Adrenal gland (tissue), 12 donors: Measurements from ENCODE around the gene IL1RN. TPM values are rescaled to one million over a fixed set of nuclear protein-coding genes. Genes with fewer than 3 reads are reported as not detected.

Experiments used
- DNase-seq, 7 donors: peaks; one replicate each; pipeline ENCODE4 v3.0.0-alpha.2; 2019 to 2020
- H3K27ac ChIP-seq, 5 donors: fragments of 200-600 bp; sonication (generic) in 4 of 5; 1 replicate in 3 of 5; 2 replicates in 2 of 5; pipeline versions ENCODE4 v1.5.1 to v1.8.0; 2016 to 2020; ENCODE audit warnings: mild to moderate bottlenecking in 1 of 5
- H3K27me3 ChIP-seq: fragments of 200-600 bp; 2 replicates; pipeline ENCODE4 v1.8.0; 2021
- H3K36me3 ChIP-seq, 2 donors: fragments of 200-600 bp; replicated peaks in 1 of 2; 1 replicate in 1 of 2; 2 replicates in 1 of 2; pipeline versions ENCODE4 v1.5.1 to v1.8.0; 2018 to 2022
- H3K4me1 ChIP-seq, 2 donors: fragments of 200-600 bp; replicated peaks in 1 of 2; 1 replicate in 1 of 2; 2 replicates in 1 of 2; pipeline versions ENCODE4 v1.5.1 to v1.8.0; 2018 to 2021
- H3K4me3 ChIP-seq, 4 donors: fragments of 200-600 bp; sonication (generic) in 3 of 4; one replicate each; pipeline ENCODE4 v1.5.1; 2016 to 2018
- H3K9me3 ChIP-seq, 3 donors: fragments of 200-600 bp; sonication (generic) in 1 of 3; replicated peaks in 1 of 3; 1 replicate in 2 of 3; 2 replicates in 1 of 3; pipeline versions ENCODE4 v1.5.1 to v1.8.0; 2016 to 2021
- POLR2A ChIP-seq, 2 donors: fragments of 450-650 bp; IDR thresholded peaks; one replicate each; pipeline ENCODE4 v1.6.1; 2017; ENCODE audit warnings: antibody characterized with exemption in 2 of 2, mild to moderate bottlenecking in 2 of 2, moderate library complexity in 1 of 2
- WGBS, 4 donors: extraction: QIAGEN DNeasy Blood & Tissue Kit in 2 of 4; methylation state at CpG; one replicate each; pipeline versions ENCODE4 v1.1.5 to v1.1.7; 2013 to 2017; 5-methylcytosine and 5-hydroxymethylcytosine counted together
- intact Hi-C, 2 donors: fragments of 100-400 bp; cut with DNase I; formaldehyde crosslinking; loops; one replicate each; pipeline versions ENCODE4 v1.14.1 to v1.15.0; 2022 to 2023
- polyA plus RNA-seq, 3 donors: library from polyadenylated mRNA; stranded (reverse); fragments of 200-250 nt in 2 of 3; fragments of 350-450 nt in 1 of 3; fragmentation: Illumina TruSeq in 1 of 3; extraction: RNeasy Lipid Tissue Mini Kit (QIAGEN cat#74804) in 1 of 3; gene quantifications; one replicate each; pipeline ENCODE4 v1.2.3, GENCODE V29; 2013 to 2014
- total RNA-seq, 9 donors: library from RNA; depleted of rRNA in 4 of 9; stranded (reverse); fragments of >200 nt in 4 of 9; fragments of 120-200 nt in 1 of 9; fragmentation: NEBNext Ultra II Directional in 1 of 9; extraction: Animal tissue kit (Norgen Biotek cat#: 25700) in 1 of 9; gene quantifications; one replicate each; pipeline versions ENCODE4 v1.1.0 to v1.2.4, GENCODE V29; 2013 to 2023
- TF ChIP-seq, protein P1 (sequence below), 6 experiments: fragments of 450-650 bp in 4 of 6; fragments of 200-600 bp in 2 of 6; sonication (generic) in 1 of 6; IDR thresholded peaks; 1 replicate in 5 of 6; 2 replicates in 1 of 6; pipeline versions ENCODE4 v1.5.1 to v1.8.0; 2016 to 2021; ENCODE audit warnings: antibody characterized with exemption in 6 of 6, mild to moderate bottlenecking in 2 of 6, moderate library complexity in 1 of 6
- donor health status: healthy with polysubstance abuse.
- donor health status: Bipolar disorder and iron deficiency.
- donor health status: DM: yes; HTN: yes; CAD: no.
- donor health status: DM: no; HTN: no; CAD: no.
- donor health status: DM: no; HTN: no; CAD: no.
- donor health status: DM: yes; HTN: yes; CAD: no.

Gene IL1RN
- total and polyA plus RNA-seq, 12 donors = 0.22 to 6.1 (median 1.2) TPM; not detected in 2

DNA sequence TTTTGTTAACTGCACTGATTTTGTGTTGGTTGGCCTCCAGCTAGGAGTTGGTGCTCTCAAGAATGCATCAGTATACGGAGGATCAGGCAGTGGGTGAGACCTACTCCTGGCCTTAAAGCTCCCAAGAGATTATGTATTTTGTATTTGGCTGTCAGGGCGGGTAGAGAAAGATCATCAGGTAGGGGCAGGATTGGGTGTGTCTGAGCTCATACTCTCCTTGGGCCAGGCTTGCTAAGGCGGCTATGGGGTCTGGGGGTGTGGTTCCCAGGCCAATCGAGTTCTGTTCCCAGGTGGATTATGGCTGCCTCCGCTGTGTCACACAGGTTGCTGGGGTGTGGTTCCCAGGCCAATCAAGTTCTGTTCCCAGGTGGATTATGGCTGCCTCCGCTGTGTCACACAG is 28.9 kb upstream of the IL1RN start:
- TF ChIP-seq POLR2A (IDR thresholded peaks at IDR 0.05) = no peak
- TF ChIP-seq, protein P1, sequence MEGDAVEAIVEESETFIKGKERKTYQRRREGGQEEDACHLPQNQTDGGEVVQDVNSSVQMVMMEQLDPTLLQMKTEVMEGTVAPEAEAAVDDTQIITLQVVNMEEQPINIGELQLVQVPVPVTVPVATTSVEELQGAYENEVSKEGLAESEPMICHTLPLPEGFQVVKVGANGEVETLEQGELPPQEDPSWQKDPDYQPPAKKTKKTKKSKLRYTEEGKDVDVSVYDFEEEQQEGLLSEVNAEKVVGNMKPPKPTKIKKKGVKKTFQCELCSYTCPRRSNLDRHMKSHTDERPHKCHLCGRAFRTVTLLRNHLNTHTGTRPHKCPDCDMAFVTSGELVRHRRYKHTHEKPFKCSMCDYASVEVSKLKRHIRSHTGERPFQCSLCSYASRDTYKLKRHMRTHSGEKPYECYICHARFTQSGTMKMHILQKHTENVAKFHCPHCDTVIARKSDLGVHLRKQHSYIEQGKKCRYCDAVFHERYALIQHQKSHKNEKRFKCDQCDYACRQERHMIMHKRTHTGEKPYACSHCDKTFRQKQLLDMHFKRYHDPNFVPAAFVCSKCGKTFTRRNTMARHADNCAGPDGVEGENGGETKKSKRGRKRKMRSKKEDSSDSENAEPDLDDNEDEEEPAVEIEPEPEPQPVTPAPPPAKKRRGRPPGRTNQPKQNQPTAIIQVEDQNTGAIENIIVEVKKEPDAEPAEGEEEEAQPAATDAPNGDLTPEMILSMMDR (IDR thresholded peaks at IDR 0.05) = no peak
- Histone ChIP-seq H3K27me3 (no peaks in the 10 kb centered on the region), H3K4me1 (no peaks in the 10 kb centered on the region), H3K4me3 (no peak overlapping the region), H3K27ac (no peak overlapping the region), H3K36me3 (no peaks in the 10 kb centered on the region), H3K9me3 (no peaks in the 10 kb centered on the region)
- WGBS, 4 donors = 77 to 95% (median 92%) methylated on average over 4 to 6 of the region's 6 CpGs
- no peak for DNase-seq
- intact Hi-C loops = no loop called here

DNA sequence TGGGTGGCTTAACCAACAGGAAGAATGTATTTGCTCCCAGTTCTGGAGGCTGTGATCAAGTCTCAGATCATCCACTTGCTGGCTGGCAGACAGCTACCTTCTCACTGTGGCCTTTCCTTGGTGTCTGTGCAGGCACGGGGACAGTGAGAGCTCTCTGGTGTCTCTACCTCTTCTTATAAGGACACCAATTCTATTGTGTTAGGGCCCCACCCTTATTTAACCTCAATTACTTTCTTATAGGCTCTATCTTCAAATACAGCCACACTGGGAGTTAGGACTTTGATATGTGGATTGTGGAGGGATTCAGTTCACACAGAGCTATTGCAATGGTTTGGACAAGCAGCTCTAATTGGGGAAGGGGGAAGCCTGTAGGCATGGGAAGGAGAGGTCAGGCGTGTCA is 25.3 kb upstream of the IL1RN start:
- intact Hi-C loops = no loop called here
- H3K27me3 ChIP-seq = no peaks in the 10 kb centered on the region
- no peak for DNase-seq
- 66 to 97% (median 88%) methylated on average over 2 of the region's 2 CpGs for WGBS, 4 donors
- no peak overlapping the region for H3K4me3 ChIP-seq
- H3K36me3 ChIP-seq = no peaks in the 10 kb centered on the region
- TF ChIP-seq POLR2A (IDR thresholded peaks at IDR 0.05) = no peak
- TF ChIP-seq, protein P1 (IDR thresholded peaks at IDR 0.05) = no peak
- no peaks in the 10 kb centered on the region for H3K4me1 ChIP-seq
- no peaks in the 10 kb centered on the region for H3K9me3 ChIP-seq
- no peak overlapping the region for H3K27ac ChIP-seq

DNA sequence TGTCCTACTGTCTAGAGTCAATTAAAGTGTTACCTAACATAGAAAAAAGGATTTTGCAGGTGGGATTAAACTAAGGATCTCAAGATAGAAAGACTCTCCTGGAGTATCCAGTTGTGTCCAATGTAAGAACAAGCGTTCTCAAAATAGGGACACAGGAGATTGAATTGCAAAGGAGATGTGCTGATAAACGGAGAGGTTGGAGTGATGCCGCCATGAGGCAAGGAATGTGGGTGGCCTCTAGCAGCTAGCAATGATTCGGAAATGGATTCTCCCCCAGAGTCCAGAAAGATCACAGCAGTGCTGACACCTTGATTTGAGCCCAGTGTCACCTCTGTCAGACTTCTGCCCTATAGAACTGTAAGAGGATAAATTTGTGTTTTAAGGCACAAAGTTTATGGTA is 24.1 kb upstream of the IL1RN start:
- no peaks in the 10 kb centered on the region for H3K4me1 ChIP-seq
- H3K36me3 ChIP-seq = no peaks in the 10 kb centered on the region
- H3K27me3 ChIP-seq = no peaks in the 10 kb centered on the region
- H3K27ac ChIP-seq = no peak overlapping the region
- intact Hi-C loops = no loop called here
- no peak for DNase-seq
- H3K4me3 ChIP-seq = no peak overlapping the region
- 91 to 95% (median 93%) methylated on average over 4 of the region's 4 CpGs for WGBS, 4 donors
- TF ChIP-seq, protein P1 (IDR thresholded peaks at IDR 0.05) = no peak
- TF ChIP-seq POLR2A (IDR thresholded peaks at IDR 0.05) = no peak
- no peaks in the 10 kb centered on the region for H3K9me3 ChIP-seq

DNA sequence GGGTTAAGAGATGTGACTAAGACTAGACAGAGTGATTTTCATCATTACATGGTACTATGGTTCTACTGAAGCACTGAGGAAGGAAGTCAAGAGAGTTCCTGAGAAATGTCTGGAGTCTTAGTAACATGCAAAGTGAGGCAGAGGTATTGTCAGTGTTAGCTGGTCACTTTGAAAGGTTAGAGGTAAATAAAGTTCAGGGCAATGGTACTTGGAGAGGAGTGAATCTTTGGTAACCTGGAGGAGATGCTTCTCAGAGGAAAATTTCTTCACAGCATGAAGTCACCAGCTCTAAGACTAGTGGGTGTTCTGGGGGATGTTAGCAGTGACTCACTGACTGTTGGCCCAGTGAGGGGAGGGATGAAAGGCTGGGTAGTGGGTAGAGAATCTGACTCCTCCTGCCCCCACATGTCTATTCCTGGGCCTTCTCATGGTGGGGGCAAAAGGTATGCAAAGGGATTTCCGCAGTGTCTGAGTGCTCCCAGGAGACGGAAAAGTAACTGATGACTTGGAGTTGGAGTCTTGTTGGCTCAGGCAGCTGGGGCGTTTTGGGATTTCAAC is 23.3 kb upstream of the IL1RN start:
- Histone ChIP-seq H3K27me3 (no peaks in the 10 kb centered on the region), H3K27ac (no peak overlapping the region), H3K36me3 (no peaks in the 10 kb centered on the region), H3K9me3 (no peaks in the 10 kb centered on the region), H3K4me1 (no peaks in the 10 kb centered on the region), H3K4me3 (no peak overlapping the region)
- intact Hi-C loops = no loop called here
- WGBS, 4 donors = 68 to 93% (median 78%) methylated on average over 2 to 3 of the region's 3 CpGs
- no peak for DNase-seq
- TF ChIP-seq POLR2A (IDR thresholded peaks at IDR 0.05) = no peak

DNA sequence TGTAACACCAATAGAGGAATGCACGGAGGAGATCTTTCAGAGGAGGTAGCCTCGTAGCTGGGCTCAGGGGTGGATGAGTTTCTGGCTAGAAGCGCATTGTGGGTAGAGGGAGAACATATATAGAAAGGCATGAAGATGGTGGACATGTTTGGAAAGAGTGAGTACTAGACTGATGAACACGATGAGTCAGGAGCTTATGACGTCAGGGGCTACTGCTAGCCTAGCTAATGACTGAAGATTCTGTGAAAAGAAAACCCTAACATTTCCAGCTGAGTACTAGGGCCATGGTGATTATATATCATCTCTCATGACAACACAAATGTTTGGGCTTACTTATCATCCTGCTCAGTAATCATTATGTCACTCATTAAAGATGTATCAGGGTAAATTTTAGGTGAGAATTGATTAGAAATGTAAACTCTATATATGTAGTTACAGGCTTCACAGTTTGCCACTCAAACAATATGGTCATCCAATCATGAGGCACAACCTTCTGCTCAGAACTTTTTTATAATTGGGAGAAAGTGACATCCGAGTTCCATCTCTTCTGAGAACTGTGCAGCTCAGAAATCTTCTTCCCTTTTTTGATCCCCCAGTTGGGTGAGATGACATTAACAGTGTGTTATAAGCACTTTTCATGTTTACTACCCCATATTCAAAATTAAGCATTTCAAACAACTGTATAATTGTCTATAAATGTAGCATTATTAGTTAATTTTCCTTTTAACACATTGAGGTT is 22.2 kb upstream of the IL1RN start:
- intact Hi-C loops = no loop called here
- no peaks in the 10 kb centered on the region for H3K4me1 ChIP-seq
- H3K36me3 ChIP-seq = no peaks in the 10 kb centered on the region
- DNase-seq = peak in 2 of 7 donors; percentile 44 to 68
- no peak overlapping the region for H3K27ac ChIP-seq
- no peak overlapping the region for H3K4me3 ChIP-seq
- no peaks in the 10 kb centered on the region for H3K27me3 ChIP-seq
- H3K9me3 ChIP-seq = no peaks in the 10 kb centered on the region
- 71 to 77% (median 74%) methylated on average over 6 of the region's 6 CpGs for WGBS, 4 donors
- no peak for TF ChIP-seq POLR2A (IDR thresholded peaks at IDR 0.05)
